Measurements from ENCODE around the gene TRAPPC14.
"Not testable (repeated sequence)": the region's sequence is repeated elsewhere in the genome, so short reads cannot be mapped to it uniquely, and the experiment has no call there.

The TRAPPC14 gene

DNA sequence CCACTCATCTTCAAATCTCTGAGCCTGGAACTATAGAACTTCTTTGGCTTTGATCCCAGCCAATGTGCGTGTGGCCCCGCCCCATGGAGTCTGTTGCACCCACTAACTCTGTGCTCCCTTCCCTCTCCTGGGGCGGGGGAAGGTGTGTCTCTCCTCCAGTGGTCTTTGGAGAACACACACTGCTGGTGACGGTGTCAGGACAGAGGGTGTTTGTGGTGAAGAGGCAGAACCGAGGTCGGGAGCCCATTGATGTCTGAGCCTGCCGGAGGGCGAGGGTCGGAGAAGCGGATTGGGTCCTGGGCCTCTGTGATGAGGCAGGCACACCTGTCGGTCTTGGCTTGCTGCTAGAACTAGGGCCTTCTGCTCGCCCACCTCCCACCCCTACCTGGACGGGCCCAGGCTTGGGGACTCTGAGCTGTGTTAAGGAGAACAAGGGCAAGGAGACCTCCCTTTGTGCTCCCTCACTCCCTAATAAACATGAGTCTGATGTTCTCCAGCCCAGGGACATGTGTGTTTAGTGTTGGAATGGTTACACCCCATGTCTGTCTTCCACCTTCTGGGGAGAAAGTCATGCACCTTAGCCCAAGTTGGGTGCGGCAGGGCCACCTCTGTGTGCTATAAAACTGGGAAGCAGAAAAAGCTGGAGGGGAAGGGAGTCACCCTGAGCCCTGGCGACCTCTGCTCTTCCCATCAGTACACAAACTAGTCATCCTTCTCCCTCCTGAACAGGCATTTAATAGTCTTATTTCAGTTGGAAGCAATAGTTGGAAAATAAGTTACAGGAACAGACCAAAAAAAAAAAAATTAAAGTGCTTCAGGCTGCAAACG, 4.6 kb downstream of the TRAPPC14 start:
- no peak for DNase-seq (ENCODE audit: low spot score)

DNA sequence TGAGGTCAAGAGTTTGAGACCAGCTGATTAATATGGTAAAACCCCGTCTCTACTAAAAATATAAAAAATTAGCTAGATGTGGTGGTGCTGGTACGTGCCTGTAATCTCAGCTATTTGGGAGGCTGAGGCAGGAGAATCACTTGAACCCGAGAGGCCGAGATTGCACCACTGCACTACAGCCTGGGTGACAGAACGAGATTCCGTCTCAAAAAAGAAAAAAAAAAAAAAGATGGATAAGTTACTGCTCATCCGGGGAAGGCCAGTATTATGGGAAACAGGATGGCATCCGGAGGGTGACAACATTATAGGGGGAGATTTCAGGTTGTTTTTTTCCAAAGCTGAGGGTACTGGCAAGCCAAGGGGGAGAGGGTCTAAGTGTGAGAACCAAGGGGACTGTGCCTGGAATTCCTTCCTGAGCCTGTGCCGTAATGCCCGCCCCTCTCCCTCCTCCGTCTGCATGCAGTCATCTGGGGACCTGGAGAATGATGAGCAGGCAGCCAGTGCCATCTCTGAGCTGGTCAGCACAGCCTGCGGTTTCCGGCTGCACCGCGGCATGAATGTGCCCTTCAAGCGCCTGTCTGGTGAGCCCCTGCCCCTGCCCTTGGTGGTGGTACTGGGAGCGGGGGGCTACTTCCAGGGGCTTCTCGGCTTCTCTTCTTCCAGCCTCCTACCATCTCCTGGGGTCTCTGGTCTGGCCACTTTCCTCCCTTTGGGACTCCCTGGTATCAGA, 5.4 kb downstream of the TRAPPC14 start:
- no peak for DNase-seq (ENCODE audit: low spot score)

DNA sequence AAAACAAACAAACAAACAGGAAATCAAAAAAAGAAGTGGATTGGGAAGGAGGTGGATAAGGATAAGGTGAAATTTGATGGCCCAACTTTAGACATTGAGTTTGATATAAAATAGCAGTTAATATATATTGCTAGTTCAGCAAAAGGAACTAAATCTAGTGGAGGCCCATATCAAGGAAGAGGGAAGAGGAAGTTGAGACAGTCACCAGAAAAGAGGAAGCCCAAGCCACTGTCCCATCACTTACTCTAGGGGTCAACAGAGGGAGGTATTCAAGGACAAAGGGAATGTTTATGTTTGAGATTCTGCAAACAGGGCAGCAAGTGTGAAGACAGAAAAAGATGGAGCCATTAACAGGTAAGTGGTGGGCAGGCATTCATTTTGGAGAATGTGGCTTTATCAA, 6.1 kb downstream of the TRAPPC14 start:
- no peak for DNase-seq (ENCODE audit: low spot score)

GRCh38 chr7:100148559-100149328, 9.8 kb downstream of the TRAPPC14 start, which contains the start of gene LAMTOR4:
TSS of gene LAMTOR4 (plus strand) at chr7:100148918. CDS start at chr7:100148973, 55 bp downstream.
- DNase-seq (ENCODE audit: low spot score): peak; percentile 100

DNA sequence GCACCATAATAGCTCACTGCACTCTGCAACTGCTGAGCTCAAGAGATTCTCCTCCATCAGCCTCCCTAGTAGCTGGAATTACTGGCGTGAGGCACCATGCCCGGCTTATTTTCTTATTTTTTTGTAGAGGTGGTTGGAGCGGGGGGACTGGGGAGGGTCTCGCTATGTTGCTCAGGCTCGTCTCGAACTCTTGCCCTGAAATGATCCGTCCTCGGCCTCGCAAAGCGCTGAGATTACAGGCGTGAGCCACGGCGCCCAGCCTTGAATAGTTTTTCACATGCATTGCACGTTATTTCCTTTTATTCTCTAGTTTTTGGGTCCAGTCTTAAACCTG, 10.3 kb downstream of the TRAPPC14 start:
- DNase-seq (ENCODE audit: low spot score): no peak

DNA sequence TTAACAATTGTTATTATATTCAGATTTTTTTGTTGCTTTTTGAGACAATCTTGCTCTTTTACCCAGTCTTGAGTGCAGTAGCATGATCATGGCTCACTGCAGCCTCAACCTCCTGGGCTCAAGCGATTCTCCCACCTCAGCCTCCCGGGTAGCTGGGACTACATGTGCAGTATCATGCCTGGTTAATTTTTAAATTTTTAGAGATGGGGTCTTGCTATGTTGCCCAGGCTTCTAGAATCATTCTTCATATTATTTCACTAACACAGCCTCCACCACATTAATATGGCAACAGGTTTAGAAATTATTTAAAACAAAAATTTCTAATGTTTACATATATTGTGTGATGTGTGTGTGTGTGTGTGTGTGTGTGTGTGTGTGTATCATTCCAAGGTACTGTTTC, 11.2 kb downstream of the TRAPPC14 start:
- DNase-seq (ENCODE audit: low spot score): no peak

DNA sequence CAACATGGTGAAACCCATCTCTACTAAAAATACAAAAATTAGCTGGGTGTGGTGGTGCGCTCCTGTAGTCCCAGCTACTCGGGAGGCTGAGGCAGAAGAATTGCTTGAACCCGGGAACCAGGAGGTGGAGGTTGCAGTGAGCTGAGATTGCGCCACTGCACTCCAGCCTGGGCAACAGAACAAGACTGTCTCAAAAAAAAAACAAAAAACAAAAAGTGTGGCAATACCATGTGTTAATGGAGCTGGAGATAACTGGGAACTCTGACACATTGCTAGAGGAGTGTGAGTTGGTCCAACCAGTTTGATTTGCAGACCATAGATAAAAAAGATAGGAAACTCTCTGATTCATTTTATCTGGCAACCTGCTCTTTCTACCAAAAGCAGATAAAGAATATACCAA, 12.2 kb downstream of the TRAPPC14 start:
- not testable (repeated sequence) for DNase-seq (ENCODE audit: low spot score)

DNA sequence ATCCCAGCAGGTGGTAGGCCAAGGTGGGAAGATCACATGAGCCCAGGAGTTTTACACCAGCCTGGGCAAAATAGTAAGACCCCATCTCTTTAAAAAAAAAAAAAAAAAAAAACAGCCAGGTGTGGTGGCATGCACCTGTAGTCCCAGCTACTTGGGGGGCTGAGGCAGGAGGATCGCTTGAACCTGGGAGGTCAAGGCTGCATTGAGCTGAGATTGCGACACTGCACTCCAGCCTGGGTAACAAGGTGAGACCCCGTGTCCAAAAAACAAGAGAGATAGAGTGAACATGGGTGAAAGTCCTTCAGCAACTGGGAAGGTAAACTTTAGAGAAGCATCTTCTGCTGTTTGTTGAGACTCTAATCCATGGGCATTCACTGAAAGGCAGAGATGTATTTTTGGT, 16.1 kb downstream of the TRAPPC14 start:
- DNase-seq (ENCODE audit: low spot score): no peak

DNA sequence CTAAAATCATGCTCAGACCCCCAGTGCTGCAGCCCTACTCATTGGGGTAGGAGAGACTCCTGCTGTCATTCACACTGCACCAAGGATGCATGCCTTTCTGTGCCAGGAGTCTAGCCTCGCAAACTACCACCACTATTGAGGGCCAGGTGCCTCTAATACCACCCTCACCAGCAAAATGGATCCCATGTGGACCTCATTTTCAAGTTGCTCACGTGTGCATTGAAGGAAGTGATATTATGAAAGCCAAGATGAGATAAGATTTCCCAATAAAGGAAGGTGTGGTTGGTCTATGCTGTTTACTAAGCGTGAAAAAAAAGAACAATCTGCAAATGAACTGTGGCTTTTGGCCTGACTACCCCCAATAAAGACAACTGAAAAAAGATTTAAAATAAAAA, 17.0 kb downstream of the TRAPPC14 start:
- DNase-seq (ENCODE audit: low spot score): no peak

DNA sequence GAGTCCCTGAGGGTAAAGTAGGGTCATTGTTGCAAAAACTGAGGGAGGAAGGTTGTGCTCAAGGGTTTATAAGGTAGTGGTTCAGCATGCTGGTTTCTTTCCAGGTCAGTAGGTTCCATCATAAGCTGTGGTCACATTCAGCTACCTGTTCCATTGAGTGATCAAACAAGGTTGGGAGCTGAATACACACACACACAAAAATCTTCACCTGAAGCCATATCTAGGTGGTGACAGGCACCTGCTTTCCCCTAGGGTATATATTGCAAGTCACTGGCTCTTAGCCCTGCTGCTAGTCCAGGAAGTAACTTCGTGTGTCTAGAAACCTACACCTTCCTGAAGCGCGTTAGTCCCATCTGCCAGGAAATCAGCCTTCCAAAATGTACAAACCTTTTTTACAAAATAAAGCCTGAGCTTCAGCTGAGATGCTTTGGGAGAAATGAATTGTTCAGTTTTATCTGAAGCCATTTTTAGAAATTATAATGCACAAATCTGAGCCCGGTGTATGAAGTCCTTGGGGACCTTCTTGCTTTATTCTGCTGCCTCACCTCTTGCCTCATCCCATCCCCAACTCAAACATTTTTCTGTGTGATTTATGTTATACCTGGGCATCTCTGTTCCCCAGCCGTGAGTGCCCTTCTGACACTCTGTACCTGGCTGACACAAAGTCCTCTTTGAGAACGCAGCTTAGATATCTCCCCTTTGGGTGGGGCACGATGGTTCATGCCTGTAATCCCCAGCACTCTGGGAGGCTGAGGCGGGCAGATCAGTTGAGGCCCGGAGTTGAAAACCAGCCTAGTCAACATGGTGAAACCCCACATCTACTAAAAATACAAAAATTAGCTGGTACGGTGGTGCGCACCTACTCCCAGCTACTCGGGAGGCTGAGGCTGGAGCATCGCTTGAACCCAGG, 20.4 kb downstream of the TRAPPC14 start:
- DNase-seq (ENCODE audit: low spot score): no peak

DNA sequence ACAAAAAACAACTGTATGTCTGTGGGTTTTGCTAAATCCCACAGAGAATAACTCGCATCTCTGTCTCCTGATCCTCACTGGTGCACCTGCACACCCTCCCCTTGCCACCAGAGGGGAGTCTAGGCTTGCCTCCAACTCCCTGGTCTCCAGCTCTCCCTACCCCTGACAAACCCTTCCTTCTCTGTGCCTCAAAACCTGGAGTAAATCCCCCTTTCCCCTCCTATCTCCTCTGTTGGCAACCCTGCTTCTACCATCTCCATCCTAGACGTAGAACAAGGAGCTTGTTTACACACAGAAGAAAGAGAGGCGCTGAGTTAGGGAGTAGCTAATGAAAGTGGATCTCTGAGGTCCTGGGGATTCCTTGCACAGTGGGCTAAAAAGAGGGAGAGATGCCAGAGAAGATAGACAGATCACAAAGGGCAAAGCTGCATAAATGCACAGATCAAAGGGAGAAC, 25.8 kb downstream of the TRAPPC14 start:
- peak; percentile 62 for DNase-seq (ENCODE audit: low spot score)

DNA sequence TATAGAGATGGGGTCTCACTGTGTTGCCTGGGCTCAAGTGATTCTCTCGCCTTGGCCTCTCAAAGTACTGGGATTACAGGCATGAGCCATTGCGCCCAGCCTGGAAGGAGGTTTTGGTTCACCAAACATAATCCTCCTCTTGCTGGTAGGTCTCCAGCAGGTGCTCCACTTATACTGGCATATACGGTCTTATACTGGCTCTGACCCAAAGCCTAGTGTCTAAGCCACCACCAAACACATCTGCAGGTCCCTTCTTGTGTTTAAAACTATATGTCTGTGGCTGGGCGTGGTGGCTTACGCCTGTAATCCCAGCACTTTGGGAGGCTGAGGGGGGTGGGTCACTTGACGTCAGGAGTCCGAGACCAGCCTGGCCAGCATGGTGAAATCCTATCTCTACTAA, 26.4 kb downstream of the TRAPPC14 start:
- no peak for DNase-seq (ENCODE audit: low spot score)

GRCh38 chr7:100130608-100131453, 27.7 kb downstream of the TRAPPC14 start:
- peak; percentile 70 for DNase-seq (ENCODE audit: low spot score)

GRCh38 chr7:100130220-100130607, 28.3 kb downstream of the TRAPPC14 start:
- peak; percentile 33 for DNase-seq (ENCODE audit: low spot score)

DNA sequence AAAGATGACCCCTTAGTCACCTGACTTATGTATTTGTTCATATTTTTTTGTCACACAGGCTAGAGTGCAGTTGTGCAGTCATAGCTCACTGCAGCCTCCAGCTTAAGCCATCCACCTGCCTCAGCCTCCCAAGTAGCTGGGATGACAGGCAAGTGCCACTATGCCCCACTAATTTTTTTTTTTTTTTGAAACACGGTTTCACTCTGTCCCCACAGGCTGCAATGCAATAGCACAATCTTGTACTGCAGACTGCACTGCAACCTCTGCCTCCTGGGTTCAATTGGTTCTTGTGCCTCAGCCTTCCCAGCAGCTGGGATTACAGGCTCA, 29.9 kb downstream of the TRAPPC14 start:
- no peak for DNase-seq (ENCODE audit: low spot score)

DNA sequence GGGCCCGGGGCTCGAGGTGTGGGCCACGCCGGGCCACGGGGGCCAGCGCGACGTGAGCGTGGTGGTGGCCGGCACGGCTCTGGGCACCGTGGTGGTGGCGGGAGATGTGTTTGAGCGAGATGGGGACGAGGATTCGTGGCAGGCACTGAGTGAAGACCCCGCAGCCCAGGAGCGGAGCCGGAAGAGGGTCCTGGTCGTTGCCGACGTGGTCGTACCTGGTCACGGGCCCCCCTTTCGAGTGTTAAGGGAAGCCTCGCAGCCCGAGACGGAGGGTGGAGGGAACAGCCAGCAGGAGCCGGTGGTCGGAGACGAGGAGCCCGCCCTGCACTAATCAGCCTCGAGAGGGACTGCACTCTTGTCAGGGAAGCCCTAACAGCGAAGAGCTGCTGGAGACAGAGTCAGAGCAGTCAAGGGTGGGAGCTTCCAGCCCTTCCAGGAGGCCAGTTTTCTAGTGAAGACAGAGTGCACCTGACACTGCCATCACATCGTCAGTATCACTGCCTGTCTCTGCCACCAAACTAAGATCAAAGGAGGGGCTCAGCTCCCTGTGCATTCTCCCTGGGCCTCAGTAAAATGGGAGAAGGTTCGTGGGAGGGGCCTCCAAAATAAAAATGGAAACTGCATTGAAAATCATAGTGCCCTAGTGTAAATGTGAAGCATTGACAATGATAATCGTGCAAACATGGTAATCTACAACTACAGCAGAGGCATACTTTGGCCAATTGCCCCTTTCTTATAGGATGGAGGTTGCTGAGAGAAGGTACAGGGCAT, 30.5 kb downstream of the TRAPPC14 start:
- no peak for DNase-seq (ENCODE audit: low spot score)

- peak; percentile 95 for DNase-seq (ENCODE audit: low spot score)
Observed at GRCh38 chr7:100126931-100127865, 31.3 kb downstream of the TRAPPC14 start, which contains the start of gene MBLAC1. TSS of gene MBLAC1 (plus strand) at chr7:100126967. CDS start at chr7:100127396, 429 bp downstream.

DNA sequence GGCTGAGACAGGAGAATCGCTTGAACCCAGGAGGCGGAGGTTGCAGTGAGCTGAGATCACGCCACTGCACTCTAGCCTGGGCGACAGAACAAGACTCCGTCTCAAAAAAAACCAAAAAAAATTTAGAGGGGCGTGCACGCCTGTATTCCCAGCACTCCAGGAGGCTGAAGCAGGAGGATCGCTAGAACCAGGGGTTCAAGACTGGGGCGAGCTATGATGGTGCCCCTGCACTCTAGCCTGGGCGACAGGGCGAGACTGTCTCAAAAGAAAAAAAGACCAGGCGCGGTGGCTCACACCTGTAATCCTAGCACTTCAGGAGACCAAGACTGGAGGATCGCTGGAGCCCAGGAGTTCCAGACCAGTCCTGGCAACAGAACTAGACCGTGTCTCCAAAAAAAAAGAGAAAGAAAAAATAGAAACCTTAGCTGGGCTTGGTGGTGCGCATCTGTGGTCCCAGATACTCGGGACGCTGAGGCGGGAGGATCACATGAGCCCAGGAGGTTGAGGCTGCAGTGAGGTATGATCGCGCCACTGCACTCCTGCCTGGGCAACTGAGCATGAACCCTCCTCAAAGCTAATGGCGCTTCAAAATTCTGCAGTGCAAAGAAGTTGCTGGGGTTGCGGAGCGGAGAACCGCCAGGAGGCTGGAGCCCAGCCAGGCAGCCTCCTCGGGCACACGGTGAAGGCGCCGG, 32.1 kb downstream of the TRAPPC14 start:
- DNase-seq (ENCODE audit: low spot score): no peak
